HCT116 (cell line): ENCODE results near the gene DRC7. TPM values are rescaled to one million over a fixed set of nuclear protein-coding genes. Genes with fewer than 3 reads are reported as not detected.

Source experiments
- ATAC-seq: fragments of 200-7000 bp; cut with Tn5 transposase; 2 replicates; pipeline ENCODE4 v1.9.1; 2020; ENCODE audit warnings: mild to moderate bottlenecking, moderate library complexity
- BruUV-seq: library from RNA; stranded (reverse); fragments of 400-500 nt; replicated peaks from 2 replicates; lab custom pipeline; 2021; lab: Mats Ljungman, UMichigan
- CTCF ChIA-PET: fragments of 300-600 bp; sonication (Branson Sonifier 250); formaldehyde crosslinking; loops from one replicate; lab custom pipeline; 2021; ENCODE audit warnings: antibody characterized with exemption; lab: Charles Lee
- POLR2A ChIA-PET: fragments of 300-600, 350-600 bp; sonication (Branson Sonifier 250); formaldehyde crosslinking; loops from one replicate; lab custom pipeline; 2021; ENCODE audit warnings: antibody characterized with exemption; lab: Charles Lee
- RAD21 ChIA-PET, 2 experiments: fragments of 300-600 bp; sonication (Branson Sonifier 250); formaldehyde crosslinking; loops; one replicate each; lab custom pipeline; 2023; ENCODE audit warnings: low total read pairs in 2 of 2; ENCODE audit not compliant: uncharacterized antibody in 2 of 2, unreplicated experiment in 2 of 2, low non-redundant PET in 1 of 2; lab: Charles Lee
- DNase-seq: peaks from one replicate; pipeline ENCODE4 v3.0.0-alpha.2; 2010; ENCODE audit warnings: low read depth, low spot score
- H2AFZ ChIP-seq: fragments of 200-600 bp; shearing (Covaris generic), sonication (generic); 2 replicates; pipeline ENCODE4 v1.6.1; 2017; ENCODE audit warnings: low read depth, mixed run types, mixed read lengths, antibody characterized with exemption, low read length; ENCODE audit not compliant: poor library complexity, severe bottlenecking
- H3K27ac ChIP-seq: 2 replicates; pipeline ENCODE4 v1.5.1; 2012; ENCODE audit warnings: low read depth, low read length
- H3K27me3 ChIP-seq: fragments of 200-600 bp; sonication (generic); 2 replicates; pipeline ENCODE4 v1.6.1; 2016; ENCODE audit warnings: mixed run types, low read length, mixed read lengths; ENCODE audit not compliant: insufficient read depth
- H3K36me3 ChIP-seq, 2 experiments: fragments of 200-500 bp in 1 of 2; fragments of 200-600 bp in 1 of 2; sonication (Bioruptor generic) in 1 of 2; sonication (generic) in 1 of 2; 2 replicates each; pipeline versions ENCODE4 v1.5.1 to v1.6.1; 2014 to 2016; ENCODE audit warnings: low read length in 2 of 2, inconsistent platforms in 1 of 2, mixed read lengths in 1 of 2, mixed run types in 1 of 2; ENCODE audit not compliant: insufficient read depth in 2 of 2, control insufficient read depth in 1 of 2
- H3K4me1 ChIP-seq, 2 experiments: fragments of 200-600 bp in 1 of 2; sonication (generic) in 1 of 2; 2 replicates each; pipeline versions ENCODE4 v1.5.1 to v1.6.1; 2012 to 2017; ENCODE audit warnings: low read length in 2 of 2, inconsistent platforms in 1 of 2, mild to moderate bottlenecking in 1 of 2, mixed read lengths in 1 of 2, mixed run types in 1 of 2, moderate library complexity in 1 of 2; ENCODE audit not compliant: insufficient read depth in 2 of 2, control insufficient read depth in 1 of 2
- H3K4me2 ChIP-seq: fragments of 200-600 bp; sonication (generic); 2 replicates; pipeline ENCODE4 v1.6.1; 2017; ENCODE audit warnings: mixed run types, low read length, mixed read lengths
- H3K4me3 ChIP-seq, 2 experiments: fragments of 200-600 bp in 1 of 2; sonication (generic) in 1 of 2; replicated peaks in 1 of 2; 2 replicates each; pipeline ENCODE4 v1.5.1; 2011 to 2016; ENCODE audit warnings: low read length in 2 of 2, control low read depth in 1 of 2, low read depth in 1 of 2, mild to moderate bottlenecking in 1 of 2, mixed read lengths in 1 of 2, mixed run types in 1 of 2
- H3K79me2 ChIP-seq: fragments of 200-600 bp; sonication (generic); 2 replicates; pipeline ENCODE4 v1.6.1; 2017; ENCODE audit warnings: mild to moderate bottlenecking, mixed run types, low read length, moderate library complexity, mixed read lengths; ENCODE audit not compliant: insufficient read depth
- H3K9ac ChIP-seq: fragments of 200-600 bp; sonication (generic); 2 replicates; pipeline ENCODE4 v1.6.1; 2016; ENCODE audit warnings: low read length, mixed read lengths
- H3K9me2 ChIP-seq: fragments of 200-600 bp; sonication (generic), shearing (Covaris generic); 2 replicates; pipeline ENCODE4 v1.6.1; 2017; ENCODE audit warnings: mixed run types, mild to moderate bottlenecking, moderate library complexity; ENCODE audit not compliant: insufficient read depth
- H3K9me3 ChIP-seq, 2 experiments: fragments of 200-500 bp in 1 of 2; fragments of 200-600 bp in 1 of 2; sonication (Bioruptor generic) in 1 of 2; sonication (generic) in 1 of 2; 2 replicates each; pipeline ENCODE4 v1.6.1; 2014 to 2017; ENCODE audit warnings: low read length in 2 of 2, mixed read lengths in 2 of 2, inconsistent platforms in 1 of 2, low read depth in 1 of 2, mild to moderate bottlenecking in 1 of 2, mixed run types in 1 of 2, moderate library complexity in 1 of 2; ENCODE audit not compliant: control insufficient read depth in 1 of 2, insufficient read depth in 1 of 2
- H4K20me1 ChIP-seq: fragments of 200-600 bp; sonication (generic), shearing (Covaris generic); 2 replicates; pipeline ENCODE4 v1.6.1; 2017; ENCODE audit warnings: mixed run types, mild to moderate bottlenecking, moderate library complexity; ENCODE audit not compliant: insufficient read depth
- CBX3 ChIP-seq: IDR thresholded peaks from 2 replicates; pipeline ENCODE4 v1.6.1; 2012; ENCODE audit warnings: low read depth
- CEBPB ChIP-seq: IDR thresholded peaks from 2 replicates; pipeline ENCODE4 v1.6.1; 2012; ENCODE audit warnings: low read depth
- EGR1 ChIP-seq: IDR thresholded peaks from 2 replicates; pipeline ENCODE4 v1.6.1; 2012; ENCODE audit warnings: low read depth
- EZH2phosphoT487 ChIP-seq: fragments of 200-600 bp; IDR thresholded peaks from 2 replicates; pipeline ENCODE4 v1.6.1; 2018; ENCODE audit warnings: antibody characterized with exemption, borderline replicate concordance
- FOSL1 ChIP-seq: IDR thresholded peaks from 2 replicates; pipeline ENCODE4 v1.6.1; 2012; ENCODE audit warnings: low read depth
- JUND ChIP-seq: IDR thresholded peaks from 2 replicates; pipeline ENCODE4 v1.6.1; 2012
- MAX ChIP-seq: IDR thresholded peaks from 2 replicates; pipeline ENCODE4 v1.6.1; 2012
- POLR2A ChIP-seq: IDR thresholded peaks from 2 replicates; pipeline ENCODE4 v1.7.0; 2011; ENCODE audit warnings: borderline replicate concordance; ENCODE audit not compliant: insufficient read depth, insufficient read length; ENCODE audit errors: extremely low read depth
- SIN3A ChIP-seq: IDR thresholded peaks from 2 replicates; pipeline ENCODE4 v1.6.1; 2012; ENCODE audit warnings: low read depth
- SRF ChIP-seq: IDR thresholded peaks from 2 replicates; pipeline ENCODE4 v1.6.1; 2012; ENCODE audit warnings: low read depth
- TCF7L2 ChIP-seq: IDR thresholded peaks from 2 replicates; pipeline ENCODE4 v1.7.0; 2011; ENCODE audit warnings: borderline replicate concordance, inconsistent platforms; ENCODE audit not compliant: insufficient read depth, insufficient read length; ENCODE audit errors: extremely low read depth
- ZFX ChIP-seq: fragments of 450-650 bp; IDR thresholded peaks from 2 replicates; pipeline ENCODE4 v1.6.1; 2017
- intact Hi-C: fragments of 100-400 bp; cut with micrococcal nuclease; formaldehyde crosslinking; loops from 2 replicates; pipeline ENCODE4 v1.10.0; 2022
- total RNA-seq: library from RNA; stranded (reverse); gene quantifications from one replicate; pipeline ENCODE4 v1.2.1, GENCODE V29; 2021; ENCODE audit not compliant: unreplicated experiment
- TF ChIP-seq, protein P1 (sequence below): IDR thresholded peaks from 2 replicates; pipeline ENCODE4 v1.6.1; 2011; ENCODE audit warnings: mild to moderate bottlenecking, low read length, moderate library complexity; ENCODE audit not compliant: insufficient replicate concordance; ENCODE audit errors: extremely low read depth
- TF ChIP-seq, protein P2 (sequence below): IDR thresholded peaks from 2 replicates; pipeline ENCODE4 v1.6.1; 2012; ENCODE audit warnings: low read depth
- TF ChIP-seq, protein P3 (sequence below): IDR thresholded peaks from 2 replicates; pipeline ENCODE4 v1.6.1; 2012

The DRC7 gene
- total RNA-seq, 1 experiment from 2014 or later: 0.91 TPM

DNA sequence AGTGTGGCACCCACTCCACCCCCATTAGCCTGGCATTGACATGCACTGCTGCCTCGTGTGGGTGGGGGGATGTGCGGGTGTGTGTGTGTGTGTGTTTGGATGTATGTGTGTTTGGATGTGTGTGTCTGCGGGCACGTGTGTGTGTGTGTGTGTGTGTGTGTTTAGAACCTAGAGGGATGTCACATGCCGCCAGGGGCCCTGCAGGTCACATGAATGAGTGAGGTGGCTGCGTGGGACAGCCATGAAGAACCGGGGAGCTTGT, 50.0 kb downstream of the DRC7 start:
- Histone ChIP-seq H3K27ac (no peak overlapping the region), H3K36me3 (no peaks in the 10 kb centered on the region), H3K9ac (no peak overlapping the region), H3K79me2 (no peaks in the 10 kb centered on the region), H3K9me3 (no peaks in the 10 kb centered on the region), H3K4me1 (no peaks in the 10 kb centered on the region), H3K4me3 (no peak overlapping the region), H4K20me1 (no peaks in the 10 kb centered on the region), H3K4me2 (no peak overlapping the region), H2AFZ (no peak overlapping the region), H3K27me3 (no peaks in the 10 kb centered on the region), H3K9me2 (no peaks in the 10 kb centered on the region)
- CTCF ChIA-PET: no interaction called here
- intact Hi-C loops: no loop called here
- POLR2A ChIA-PET: no interaction called here
- ATAC-seq (no peak), DNase-seq (no peak)
- RAD21 ChIA-PET: no interaction called here
- TF ChIP-seq, protein P1, sequence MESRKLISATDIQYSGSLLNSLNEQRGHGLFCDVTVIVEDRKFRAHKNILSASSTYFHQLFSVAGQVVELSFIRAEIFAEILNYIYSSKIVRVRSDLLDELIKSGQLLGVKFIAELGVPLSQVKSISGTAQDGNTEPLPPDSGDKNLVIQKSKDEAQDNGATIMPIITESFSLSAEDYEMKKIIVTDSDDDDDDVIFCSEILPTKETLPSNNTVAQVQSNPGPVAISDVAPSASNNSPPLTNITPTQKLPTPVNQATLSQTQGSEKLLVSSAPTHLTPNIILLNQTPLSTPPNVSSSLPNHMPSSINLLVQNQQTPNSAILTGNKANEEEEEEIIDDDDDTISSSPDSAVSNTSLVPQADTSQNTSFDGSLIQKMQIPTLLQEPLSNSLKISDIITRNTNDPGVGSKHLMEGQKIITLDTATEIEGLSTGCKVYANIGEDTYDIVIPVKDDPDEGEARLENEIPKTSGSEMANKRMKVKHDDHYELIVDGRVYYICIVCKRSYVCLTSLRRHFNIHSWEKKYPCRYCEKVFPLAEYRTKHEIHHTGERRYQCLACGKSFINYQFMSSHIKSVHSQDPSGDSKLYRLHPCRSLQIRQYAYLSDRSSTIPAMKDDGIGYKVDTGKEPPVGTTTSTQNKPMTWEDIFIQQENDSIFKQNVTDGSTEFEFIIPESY: no peak
- no peak for TF ChIP-seq POLR2A
- TF ChIP-seq FOSL1: no peak
- TF ChIP-seq, protein P2, sequence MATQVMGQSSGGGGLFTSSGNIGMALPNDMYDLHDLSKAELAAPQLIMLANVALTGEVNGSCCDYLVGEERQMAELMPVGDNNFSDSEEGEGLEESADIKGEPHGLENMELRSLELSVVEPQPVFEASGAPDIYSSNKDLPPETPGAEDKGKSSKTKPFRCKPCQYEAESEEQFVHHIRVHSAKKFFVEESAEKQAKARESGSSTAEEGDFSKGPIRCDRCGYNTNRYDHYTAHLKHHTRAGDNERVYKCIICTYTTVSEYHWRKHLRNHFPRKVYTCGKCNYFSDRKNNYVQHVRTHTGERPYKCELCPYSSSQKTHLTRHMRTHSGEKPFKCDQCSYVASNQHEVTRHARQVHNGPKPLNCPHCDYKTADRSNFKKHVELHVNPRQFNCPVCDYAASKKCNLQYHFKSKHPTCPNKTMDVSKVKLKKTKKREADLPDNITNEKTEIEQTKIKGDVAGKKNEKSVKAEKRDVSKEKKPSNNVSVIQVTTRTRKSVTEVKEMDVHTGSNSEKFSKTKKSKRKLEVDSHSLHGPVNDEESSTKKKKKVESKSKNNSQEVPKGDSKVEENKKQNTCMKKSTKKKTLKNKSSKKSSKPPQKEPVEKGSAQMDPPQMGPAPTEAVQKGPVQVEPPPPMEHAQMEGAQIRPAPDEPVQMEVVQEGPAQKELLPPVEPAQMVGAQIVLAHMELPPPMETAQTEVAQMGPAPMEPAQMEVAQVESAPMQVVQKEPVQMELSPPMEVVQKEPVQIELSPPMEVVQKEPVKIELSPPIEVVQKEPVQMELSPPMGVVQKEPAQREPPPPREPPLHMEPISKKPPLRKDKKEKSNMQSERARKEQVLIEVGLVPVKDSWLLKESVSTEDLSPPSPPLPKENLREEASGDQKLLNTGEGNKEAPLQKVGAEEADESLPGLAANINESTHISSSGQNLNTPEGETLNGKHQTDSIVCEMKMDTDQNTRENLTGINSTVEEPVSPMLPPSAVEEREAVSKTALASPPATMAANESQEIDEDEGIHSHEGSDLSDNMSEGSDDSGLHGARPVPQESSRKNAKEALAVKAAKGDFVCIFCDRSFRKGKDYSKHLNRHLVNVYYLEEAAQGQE: no peak
- no peak for TF ChIP-seq SIN3A
- TF ChIP-seq, protein P3, sequence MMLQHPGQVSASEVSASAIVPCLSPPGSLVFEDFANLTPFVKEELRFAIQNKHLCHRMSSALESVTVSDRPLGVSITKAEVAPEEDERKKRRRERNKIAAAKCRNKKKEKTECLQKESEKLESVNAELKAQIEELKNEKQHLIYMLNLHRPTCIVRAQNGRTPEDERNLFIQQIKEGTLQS: no peak
- no peak for TF ChIP-seq EZH2phosphoT487
- no peak for TF ChIP-seq EGR1
- no peak for TF ChIP-seq JUND
- TF ChIP-seq CEBPB: no peak
- no peak for TF ChIP-seq SRF
- TF ChIP-seq MAX: no peak
- no peak for TF ChIP-seq ZFX
- no peak for TF ChIP-seq TCF7L2
- no peak for TF ChIP-seq CBX3
- BruUV-seq: no TSS peak
